Keratinocyte (primary cell): Measurements from ENCODE around the gene NT5DC4. TPM values are rescaled to one million over a fixed set of nuclear protein-coding genes. Genes with fewer than 3 reads are reported as not detected.

ENCODE experiments used
- DNase-seq: peaks from one replicate; pipeline ENCODE4 v3.0.0-alpha.2; 2011; ENCODE audit warnings: low read depth, missing footprints, low spot score
- FAIRE-seq: peaks from 2 replicates; lab custom pipeline; 2011; peaks lifted over from hg19 to GRCh38; lab: Jason Lieb, UNC
- H2AFZ ChIP-seq: 2 replicates; pipeline ENCODE4 v1.6.0; 2012; ENCODE audit warnings: low read length, control low read depth, inconsistent platforms; ENCODE audit not compliant: control insufficient read depth
- H3K27ac ChIP-seq: 2 replicates; pipeline ENCODE4 v1.5.1; 2011; ENCODE audit warnings: low read length; ENCODE audit not compliant: control insufficient read depth, insufficient read depth
- H3K27me3 ChIP-seq: 3 replicates; pipeline ENCODE4 v1.6.0; 2011; ENCODE audit warnings: low read length; ENCODE audit not compliant: control insufficient read depth, insufficient read depth; ENCODE audit errors: extremely low read depth
- H3K36me3 ChIP-seq, 2 experiments: 2 replicates in 1 of 2; 3 replicates in 1 of 2; pipeline ENCODE4 v1.5.1; 2011; ENCODE audit warnings: low read length in 2 of 2, mild to moderate bottlenecking in 1 of 2; ENCODE audit not compliant: control insufficient read depth in 2 of 2, insufficient read depth in 2 of 2; ENCODE audit errors: extremely low read depth in 1 of 2
- H3K4me1 ChIP-seq: 3 replicates; pipeline ENCODE4 v1.5.1; 2011; ENCODE audit warnings: low read length; ENCODE audit not compliant: control insufficient read depth, insufficient read depth; ENCODE audit errors: extremely low read depth
- H3K4me2 ChIP-seq: 3 replicates; pipeline ENCODE4 v1.6.0; 2011; ENCODE audit warnings: low read depth, low read length; ENCODE audit not compliant: control insufficient read depth, insufficient read depth; ENCODE audit errors: extremely low read depth
- H3K4me3 ChIP-seq, 3 experiments: fragments of 200-600 bp in 1 of 3; sonication (generic) in 1 of 3; 2 replicates in 2 of 3; 3 replicates in 1 of 3; pipeline ENCODE4 v1.5.1; 2011 to 2016; ENCODE audit warnings: low read length in 3 of 3, mild to moderate bottlenecking in 3 of 3, control low read depth in 2 of 3, inconsistent platforms in 1 of 3, low read depth in 1 of 3, mixed read lengths in 1 of 3, mixed run types in 1 of 3, moderate library complexity in 1 of 3; ENCODE audit not compliant: control insufficient read depth in 2 of 3, insufficient read depth in 2 of 3; ENCODE audit errors: extremely low read depth in 1 of 3
- H3K79me2 ChIP-seq: 2 replicates; pipeline ENCODE4 v1.6.0; 2012; ENCODE audit warnings: low read length; ENCODE audit not compliant: control insufficient read depth, insufficient read depth
- H3K9ac ChIP-seq: 3 replicates; pipeline ENCODE4 v1.6.0; 2011; ENCODE audit warnings: low read length; ENCODE audit not compliant: control insufficient read depth, insufficient read depth; ENCODE audit errors: extremely low read depth
- H3K9me1 ChIP-seq: 3 replicates; pipeline ENCODE4 v1.6.0; 2011; ENCODE audit warnings: low read length; ENCODE audit not compliant: control insufficient read depth, insufficient read depth; ENCODE audit errors: extremely low read depth
- H3K9me3 ChIP-seq: 2 replicates; pipeline ENCODE4 v1.5.1; 2012; ENCODE audit warnings: low read depth, low read length; ENCODE audit not compliant: control insufficient read depth
- H4K20me1 ChIP-seq: 3 replicates; pipeline ENCODE4 v1.6.0; 2011; ENCODE audit warnings: low read length; ENCODE audit not compliant: control insufficient read depth, insufficient read depth; ENCODE audit errors: extremely low read depth
- CTCF ChIP-seq, 3 experiments: IDR thresholded peaks in 1 of 3; conservative IDR thresholded peaks in 1 of 3; optimal IDR thresholded peaks in 1 of 3; 2 replicates in 2 of 3; 3 replicates in 1 of 3; pipeline versions ENCODE3 to v1.5.1; 2011; ENCODE audit warnings: low read length in 3 of 3, mild to moderate bottlenecking in 3 of 3, moderate library complexity in 2 of 3, control low read depth in 1 of 3, inconsistent platforms in 1 of 3; ENCODE audit not compliant: insufficient read depth in 2 of 3; ENCODE audit errors: extremely low read depth in 1 of 3
- EZH2 ChIP-seq: IDR thresholded peaks from one replicate; pipeline ENCODE4 v1.6.1; 2012; ENCODE audit warnings: inconsistent platforms, mild to moderate bottlenecking, low read length, moderate library complexity
- dilution Hi-C: fragments of 300-500 bp; cut with MboI; formaldehyde crosslinking; loops from one replicate; pipeline ENCODE4 v1.7.0; 2020; ENCODE audit warnings: low sequenced_read_pairs; ENCODE audit not compliant: extremely low pct_ligation_motif_present
- polyA plus RNA-seq, 5 experiments: library from polyadenylated mRNA; depleted of rRNA in 3 of 5; stranded (reverse) in 3 of 5; stranded (forward) in 1 of 5; unstranded in 1 of 5; fragments of >200 nt; gene quantifications; 1 replicate in 1 of 5; 2 replicates in 3 of 5; 3 replicates in 1 of 5; pipeline versions ENCODE4 v1.2.1 to v1.2.3, GENCODE V29; 2011 to 2012; ENCODE audit warnings: missing spikeins in 2 of 5, low read depth in 1 of 5, low replicate concordance in 1 of 5

NT5DC4 gene
- polyA plus RNA-seq, 1 donor (not counting 4 experiments of a cell fraction or from before 2014, with no cell fraction given) = 1.00 TPM

GRCh38 chr2:112760149-112760548 lies 39.3 kb downstream of the NT5DC4 start:
- no peak for DNase-seq
- H3K9me1 ChIP-seq = no peaks in the 10 kb centered on the region
- H3K4me1 ChIP-seq = peaks cover 19% of the 10 kb centered on the region
- no peak overlapping the region for H3K4me2 ChIP-seq
- dilution Hi-C loops = no loop called here
- no peak overlapping the region for H3K4me3 ChIP-seq
- H3K79me2 ChIP-seq = peaks cover 54% of the 10 kb centered on the region
- no peak overlapping the region for H3K27ac ChIP-seq
- no peaks in the 10 kb centered on the region for H3K27me3 ChIP-seq
- peaks cover 0 to 38% of the 10 kb centered on the region in 2 experiments for H3K36me3 ChIP-seq
- H4K20me1 ChIP-seq = no peaks in the 10 kb centered on the region
- no peak overlapping the region for H3K9ac ChIP-seq
- TF ChIP-seq CTCF (optimal IDR thresholded peaks at IDR 0.05 in 1 of 3, IDR thresholded peaks at IDR 0.05 in 1 of 3, conservative IDR thresholded peaks at IDR 0.05 in 1 of 3; ENCODE audit: extremely low read depth in 1 of 3, insufficient read depth in 2 of 3, low read length in 3 of 3) = no peak
- no peak for TF ChIP-seq EZH2
- no peaks in the 10 kb centered on the region for H3K9me3 ChIP-seq
- no peak overlapping the region for H2AFZ ChIP-seq
- FAIRE-seq = no peak

- no peaks in the 10 kb centered on the region for H3K27me3 ChIP-seq
- FAIRE-seq (no peak), DNase-seq (no peak)
- H3K9ac ChIP-seq = no peak overlapping the region
- peak overlapping the region; percentile 77 for H3K4me2 ChIP-seq
- H3K79me2 ChIP-seq = peaks cover 47% of the 10 kb centered on the region
- no peak overlapping the region for H3K27ac ChIP-seq
- peak overlapping the region in 1 of 3 experiments; percentile 4 for H3K4me3 ChIP-seq
- no peaks in the 10 kb centered on the region for H4K20me1 ChIP-seq
- H3K36me3 ChIP-seq = peaks cover 0 to 23% of the 10 kb centered on the region in 2 experiments
- H3K9me1 ChIP-seq = no peaks in the 10 kb centered on the region
- TF ChIP-seq CTCF (optimal IDR thresholded peaks at IDR 0.05 in 1 of 3, IDR thresholded peaks at IDR 0.05 in 1 of 3, conservative IDR thresholded peaks at IDR 0.05 in 1 of 3; ENCODE audit: extremely low read depth in 1 of 3, insufficient read depth in 2 of 3, low read length in 3 of 3) (no peak), EZH2 (no peak)
- H3K4me1 ChIP-seq = peaks cover 22% of the 10 kb centered on the region
- no peaks in the 10 kb centered on the region for H3K9me3 ChIP-seq
- dilution Hi-C loops = no loop called here
- no peak overlapping the region for H2AFZ ChIP-seq
Measured at GRCh38 chr2:112762276-112762675, 41.5 kb downstream of the NT5DC4 start.
